ENCODE measurements around the gene PRKCD. TPM values are rescaled to one million over a fixed set of nuclear protein-coding genes. Genes with fewer than 3 reads are reported as not detected.

Gene PRKCD
- total and polyA plus RNA-seq, 2 donors (not counting 1 experiment from before 2014, with no cell fraction given): 46.7 to 68.8 TPM

- Histone ChIP-seq H2AFZ (ENCODE audit: insufficient read depth, low read depth, low read length, poor library complexity, severe bottlenecking) (peak overlapping the region; percentile 93), H3K9me3 (ENCODE audit: control extremely low read depth in 1 of 3, control insufficient read depth in 2 of 3, insufficient read depth in 1 of 3, low read length in 2 of 3) (no peaks in the 10 kb centered on the region), H3K4me3 (ENCODE audit: control extremely low read depth in 1 of 5, extremely low read depth in 1 of 5, insufficient read depth in 1 of 5, low read depth in 2 of 5, low read length in 4 of 5) (peak overlapping the region; percentile 76 to 87 (median 87)), H3K4me1 (ENCODE audit: control insufficient read depth in 2 of 2, insufficient read depth in 2 of 2, low read length in 2 of 2) (peaks cover 22 to 23% of the 10 kb centered on the region in 2 donors), H3K9ac (ENCODE audit: low read length) (peak overlapping the region; percentile 92), H3K79me2 (ENCODE audit: control insufficient read depth, insufficient read depth, low read length) (peaks cover 39% of the 10 kb centered on the region), H3K36me3 (replicated peaks in 1 of 2; ENCODE audit: control extremely low read depth in 1 of 2, control insufficient read depth in 1 of 2, extremely low read depth in 1 of 2, insufficient read depth in 2 of 2, low read length in 1 of 2) (peaks cover 0 to 3% of the 10 kb centered on the region in 2 experiments), H3K4me2 (replicated peaks; ENCODE audit: low read depth, low read length, poor library complexity, severe bottlenecking) (peak overlapping the region; percentile 87), H4K20me1 (ENCODE audit: control insufficient read depth, insufficient read depth, low read length, poor library complexity, severe bottlenecking) (no peaks in the 10 kb centered on the region), H3K27ac (ENCODE audit: low read length in 2 of 2) (peak overlapping the region; percentile 86 to 97), H3K27me3 (replicated peaks in 1 of 4; ENCODE audit: control extremely low read depth in 1 of 4, control insufficient read depth in 3 of 4, insufficient read depth in 4 of 4, low read length in 3 of 4) (no peaks in the 10 kb centered on the region)
- H3K4me1 Mint-ChIP-seq: peaks cover 31% of the 10 kb centered on the region
- TF ChIP-seq CTCF (IDR thresholded peaks at IDR 0.05) (no peak), EZH2 (IDR thresholded peaks at IDR 0.05; ENCODE audit: borderline replicate concordance, insufficient read depth, low read depth, low read length, poor library complexity, severe bottlenecking) (no peak)
- intact Hi-C loops (cut with micrococcal nuclease): loop anchor here (5.0 kb wide), 1 partner anchor 444 kb away; the partner anchor contains the start of genes GNL3 and PBRM1
- POLR2A ChIA-PET: interaction anchor here (0.6 to 5.9 kb wide), 3 partner anchors 29 to 50 kb away, joined by 4 to 22 read pairs (median 5); partner anchors contain the start of gene PRKCD
- no peaks in the 10 kb centered on the region for H3K27me3 Mint-ChIP-seq
- H3K9me3 Mint-ChIP-seq (ENCODE audit: insufficient read depth): no peaks in the 10 kb centered on the region
- CTCF ChIA-PET: interaction anchor here (0.8 to 8.0 kb wide), 6 partner anchors 14 to 121 kb away, joined by 3 to 318 read pairs (median 24); partner anchors contain the start of gene PRKCD
- peak overlapping the region; percentile 97 for H3K27ac Mint-ChIP-seq
- H3K4me3 Mint-ChIP-seq: peak overlapping the region; percentile 94
- WGBS (ENCODE audit: insufficient coverage): 96% methylated on average over 4 of the region's 4 CpGs
- DNase-seq (no peak), ATAC-seq (ENCODE audit: low read depth) (no peak)
Observed at GRCh38 chr3:53131096-53131495, 29.9 kb upstream of the PRKCD start.

DNA sequence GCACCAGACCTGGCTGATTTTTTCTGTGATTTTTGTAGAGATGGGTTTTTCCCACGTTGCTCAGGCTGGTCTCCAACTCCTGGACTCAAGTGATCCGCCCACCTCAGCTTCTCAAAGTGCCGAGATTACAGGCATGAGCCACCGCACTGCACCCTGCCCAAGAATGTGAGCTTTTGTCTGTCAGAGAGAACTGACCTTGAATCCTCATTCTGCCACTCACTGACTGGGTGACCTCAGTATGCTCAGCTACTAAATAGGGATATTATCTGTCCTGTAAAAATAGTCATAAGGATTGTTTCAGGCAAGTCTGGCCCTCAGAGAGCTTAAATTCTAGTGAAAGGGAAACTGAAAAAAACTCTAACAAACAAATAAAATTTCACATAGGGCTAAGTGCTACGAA, 28.7 kb upstream of the PRKCD start:
- no peak overlapping the region for H3K4me3 Mint-ChIP-seq
- Histone ChIP-seq H4K20me1 (ENCODE audit: control insufficient read depth, insufficient read depth, low read length, poor library complexity, severe bottlenecking) (no peaks in the 10 kb centered on the region), H3K4me2 (replicated peaks; ENCODE audit: low read depth, low read length, poor library complexity, severe bottlenecking) (no peak overlapping the region), H3K36me3 (replicated peaks in 1 of 2; ENCODE audit: control extremely low read depth in 1 of 2, control insufficient read depth in 1 of 2, extremely low read depth in 1 of 2, insufficient read depth in 2 of 2, low read length in 1 of 2) (no peaks in the 10 kb centered on the region), H3K9ac (ENCODE audit: low read length) (no peak overlapping the region), H3K79me2 (ENCODE audit: control insufficient read depth, insufficient read depth, low read length) (peaks cover 39% of the 10 kb centered on the region), H3K4me1 (ENCODE audit: control insufficient read depth in 2 of 2, insufficient read depth in 2 of 2, low read length in 2 of 2) (peaks cover 22 to 23% of the 10 kb centered on the region in 2 donors), H3K9me3 (ENCODE audit: control extremely low read depth in 1 of 3, control insufficient read depth in 2 of 3, insufficient read depth in 1 of 3, low read length in 2 of 3) (no peaks in the 10 kb centered on the region), H3K27ac (ENCODE audit: low read length in 2 of 2) (peak overlapping the region in 1 of 2 donors; percentile 97), H3K4me3 (ENCODE audit: control extremely low read depth in 1 of 5, extremely low read depth in 1 of 5, insufficient read depth in 1 of 5, low read depth in 2 of 5, low read length in 4 of 5) (no peak overlapping the region), H3K27me3 (replicated peaks in 1 of 4; ENCODE audit: control extremely low read depth in 1 of 4, control insufficient read depth in 3 of 4, insufficient read depth in 4 of 4, low read length in 3 of 4) (no peaks in the 10 kb centered on the region), H2AFZ (ENCODE audit: insufficient read depth, low read depth, low read length, poor library complexity, severe bottlenecking) (no peak overlapping the region)
- CTCF ChIA-PET: interaction anchor here (1.3 to 8.0 kb wide), 8 partner anchors 11 to 67 kb away, joined by 4 to 318 read pairs (median 35); partner anchors contain the start of gene PRKCD
- no peaks in the 10 kb centered on the region for H3K9me3 Mint-ChIP-seq (ENCODE audit: insufficient read depth)
- DNase-seq: no peak
- POLR2A ChIA-PET: interaction anchor here (0.7 to 5.9 kb wide), 2 partner anchors 28 to 126 kb away, joined by 3 to 22 read pairs; partner anchors contain the start of gene PRKCD
- intact Hi-C loops (cut with micrococcal nuclease): loop anchor here (5.0 kb wide), 1 partner anchor 445 kb away; the partner anchor contains the start of genes GNL3 and PBRM1
- 89% methylated on average over 4 of the region's 5 CpGs for WGBS (ENCODE audit: insufficient coverage)
- peaks cover 27% of the 10 kb centered on the region for H3K4me1 Mint-ChIP-seq
- no peak for ATAC-seq (ENCODE audit: low read depth)
- TF ChIP-seq EZH2 (IDR thresholded peaks at IDR 0.05; ENCODE audit: borderline replicate concordance, insufficient read depth, low read depth, low read length, poor library complexity, severe bottlenecking) (no peak), CTCF (IDR thresholded peaks at IDR 0.05) (no peak)
- H3K27me3 Mint-ChIP-seq: no peaks in the 10 kb centered on the region
- peak overlapping the region; percentile 63 for H3K27ac Mint-ChIP-seq
